Activated CD4-positive, alpha-beta T cell treated with anti-CD3 and anti-CD28 coated beads, Interleukin-2, amount 50 U/mL, for 1 hour (primary cell): Measurements from ENCODE around the gene IGSF3.
"Not testable (repeated sequence)": the region's sequence is repeated elsewhere in the genome, so short reads cannot be mapped to it uniquely, and the experiment has no call there.

Source experiments
- DNase-seq: peaks from one replicate; pipeline ENCODE4 v3.0.0-alpha.2; 2020

The IGSF3 gene

DNA sequence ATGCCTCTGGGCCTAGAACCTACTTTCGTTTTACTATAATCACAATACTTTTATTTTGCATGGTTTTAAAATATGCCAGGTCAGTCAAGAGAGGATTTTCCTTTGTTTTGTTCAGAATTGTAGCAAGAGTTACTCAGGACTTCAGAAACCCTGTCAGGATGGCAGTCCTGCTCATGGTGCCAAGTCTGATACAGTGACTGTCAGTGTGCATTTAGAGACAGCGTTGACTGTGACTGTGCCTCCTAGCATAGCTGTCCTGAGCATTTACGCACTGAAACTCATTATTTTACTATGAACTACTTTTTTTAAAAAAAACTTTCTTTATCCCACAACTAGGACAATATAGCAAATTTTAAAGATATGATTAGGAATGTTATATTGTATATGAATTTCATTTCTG lies 73.6 kb downstream of the IGSF3 start:
- DNase-seq = not testable (repeated sequence)

DNA sequence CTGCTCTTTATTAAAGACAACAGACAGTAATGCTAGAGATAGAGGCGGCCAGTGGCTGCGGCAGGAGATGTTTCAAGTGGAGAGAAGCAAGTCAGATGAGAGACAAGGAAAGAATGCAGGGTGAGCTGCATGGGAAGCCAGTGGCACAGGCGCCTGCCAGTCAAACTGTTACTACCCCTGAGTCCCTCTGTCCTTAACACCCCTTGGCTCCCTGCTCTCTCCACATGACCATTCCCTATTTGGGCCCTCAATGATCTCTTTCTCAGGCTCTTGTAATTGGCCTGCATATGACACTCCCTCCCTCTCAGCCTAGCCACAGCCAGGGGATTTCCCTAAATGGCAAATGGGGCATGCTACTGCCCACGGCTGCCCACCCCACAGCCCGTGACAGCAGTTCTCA lies 74.1 kb downstream of the IGSF3 start:
- DNase-seq = not testable (repeated sequence)

DNA sequence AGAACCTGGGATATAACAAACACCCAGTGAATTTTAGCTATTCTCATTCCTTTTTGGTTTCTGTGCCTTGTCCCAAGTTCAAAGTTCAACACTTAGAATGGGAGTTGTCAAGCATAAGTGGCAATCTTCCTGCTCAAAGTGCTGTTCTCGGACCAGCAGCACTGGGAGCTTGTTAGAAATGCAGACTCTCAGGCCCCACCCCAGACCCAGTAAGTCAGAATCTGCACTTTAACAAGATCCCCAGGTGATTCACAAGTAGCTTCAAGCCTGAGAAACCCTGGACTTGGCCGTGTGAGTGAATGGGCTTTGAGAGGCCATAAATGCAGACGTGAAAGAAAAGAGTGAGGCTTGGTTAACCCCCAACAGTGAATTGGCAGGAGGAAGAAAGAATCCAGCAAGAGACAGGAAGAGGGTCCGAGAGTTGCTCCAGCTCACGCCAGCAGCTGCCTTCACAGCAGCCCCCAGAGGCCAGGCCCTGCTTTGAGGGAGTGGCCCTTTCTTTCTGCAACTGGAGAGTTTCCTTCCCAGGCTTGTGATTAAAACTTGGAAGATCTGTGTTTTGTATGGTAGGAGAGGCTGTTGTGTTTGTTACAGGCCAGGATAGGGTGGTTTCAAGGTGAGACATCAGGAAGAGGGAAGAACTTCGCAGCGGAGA lies 75.5 kb downstream of the IGSF3 start:
- DNase-seq = not testable (repeated sequence)

DNA sequence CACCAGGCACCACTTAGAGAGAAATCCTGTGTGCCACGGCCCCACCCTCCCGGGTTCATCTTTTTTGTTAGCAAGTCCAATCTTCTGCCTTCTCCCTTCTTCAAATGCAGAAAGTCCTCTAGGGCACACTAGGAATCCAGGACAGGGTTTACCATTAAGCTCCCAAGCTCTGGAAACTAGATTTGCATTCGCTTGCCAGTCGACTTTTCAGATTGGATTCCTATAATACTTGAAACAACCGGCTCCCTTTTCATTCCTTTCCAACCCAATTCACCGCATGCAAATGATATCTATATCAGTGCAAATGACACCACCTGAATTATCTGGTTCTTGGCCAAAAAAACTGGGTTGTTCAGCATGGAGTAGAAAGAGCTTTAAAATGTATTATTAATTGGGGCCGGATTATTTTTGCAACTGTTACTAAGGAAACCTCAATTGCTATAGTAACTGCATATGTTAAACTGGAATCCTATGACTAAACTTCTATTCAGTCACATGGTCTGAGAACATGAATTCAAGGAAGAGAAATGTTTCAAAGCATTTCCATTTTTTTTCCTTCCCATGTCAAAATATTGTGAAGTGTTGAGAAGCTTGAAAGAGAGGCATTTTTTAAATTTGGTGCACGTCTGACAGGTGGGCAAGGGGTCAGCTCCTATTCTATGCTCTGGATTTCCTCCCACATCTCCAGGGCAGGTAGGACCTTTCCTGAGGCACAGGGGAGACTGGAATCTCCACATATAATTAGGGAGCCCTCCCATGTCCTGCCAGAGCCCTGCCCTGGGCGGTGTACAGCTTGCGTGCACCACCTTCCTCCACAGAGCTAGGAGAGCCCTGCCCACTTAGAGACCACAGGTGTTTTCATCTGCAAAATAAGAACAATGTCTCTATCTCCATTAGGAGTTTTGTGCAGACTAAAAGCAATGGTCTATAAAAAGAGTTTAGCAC lies 76.3 kb downstream of the IGSF3 start:
- not testable (repeated sequence) for DNase-seq

DNA sequence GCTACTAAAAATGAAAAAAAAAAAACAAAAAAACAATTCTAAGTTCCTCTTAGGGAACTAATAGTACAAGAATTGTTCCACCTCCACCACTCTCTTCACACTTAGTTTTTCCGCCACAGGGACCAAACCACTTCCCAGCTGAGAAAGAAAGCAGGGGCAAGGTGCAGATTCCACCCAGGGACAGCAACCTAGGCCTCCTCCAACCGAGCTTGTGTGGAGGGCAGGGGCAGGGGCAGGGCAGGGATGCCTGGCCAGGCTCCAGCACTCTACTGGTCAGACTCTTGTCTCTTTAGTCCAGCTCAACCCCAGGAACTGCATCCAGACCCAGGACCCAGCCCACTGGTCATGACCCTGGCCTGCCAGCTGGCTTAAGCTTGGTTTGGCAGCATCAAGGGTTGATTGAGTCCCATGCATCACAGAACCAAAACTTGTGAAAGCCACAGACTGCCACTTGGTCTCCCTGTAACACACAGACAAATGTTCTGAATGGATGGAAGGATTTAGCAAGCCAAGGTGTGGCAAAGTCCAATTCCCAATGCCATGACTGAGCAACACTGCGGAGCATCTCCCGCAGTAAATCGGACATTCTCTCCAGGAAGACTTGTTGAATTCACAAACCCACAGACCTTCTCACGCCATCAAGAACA lies 77.1 kb downstream of the IGSF3 start:
- DNase-seq = not testable (repeated sequence)

DNA sequence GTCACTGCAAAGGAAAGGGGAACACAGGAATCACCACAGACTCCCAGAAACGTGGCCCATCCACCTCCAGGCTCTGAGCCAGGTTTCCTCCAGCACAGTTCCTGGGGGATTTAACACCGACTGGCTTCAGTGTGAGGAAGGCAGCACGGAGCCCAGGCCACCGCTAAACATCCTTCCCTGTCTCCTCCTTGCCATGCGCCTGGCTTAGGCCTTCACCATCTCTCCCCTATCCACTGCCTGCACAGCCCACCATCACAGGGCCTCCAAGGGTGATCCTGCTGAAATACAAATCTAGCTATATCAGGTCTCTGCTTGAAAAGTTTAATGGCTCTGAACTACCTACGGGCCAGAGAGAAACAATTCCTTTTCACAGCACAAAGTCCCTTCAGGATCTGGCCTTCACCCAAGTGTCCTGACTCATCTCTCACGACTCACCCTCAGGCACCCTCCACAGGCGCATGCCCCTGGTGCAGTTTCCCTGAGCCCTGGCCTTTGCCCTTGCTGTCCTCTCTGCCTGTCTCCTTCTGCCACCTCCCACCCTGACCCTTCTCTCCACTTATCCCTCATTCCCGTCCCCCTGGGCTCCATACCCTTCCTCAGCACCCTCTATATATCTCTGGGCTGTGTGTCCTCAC lies 78.3 kb downstream of the IGSF3 start:
- not testable (repeated sequence) for DNase-seq

DNA sequence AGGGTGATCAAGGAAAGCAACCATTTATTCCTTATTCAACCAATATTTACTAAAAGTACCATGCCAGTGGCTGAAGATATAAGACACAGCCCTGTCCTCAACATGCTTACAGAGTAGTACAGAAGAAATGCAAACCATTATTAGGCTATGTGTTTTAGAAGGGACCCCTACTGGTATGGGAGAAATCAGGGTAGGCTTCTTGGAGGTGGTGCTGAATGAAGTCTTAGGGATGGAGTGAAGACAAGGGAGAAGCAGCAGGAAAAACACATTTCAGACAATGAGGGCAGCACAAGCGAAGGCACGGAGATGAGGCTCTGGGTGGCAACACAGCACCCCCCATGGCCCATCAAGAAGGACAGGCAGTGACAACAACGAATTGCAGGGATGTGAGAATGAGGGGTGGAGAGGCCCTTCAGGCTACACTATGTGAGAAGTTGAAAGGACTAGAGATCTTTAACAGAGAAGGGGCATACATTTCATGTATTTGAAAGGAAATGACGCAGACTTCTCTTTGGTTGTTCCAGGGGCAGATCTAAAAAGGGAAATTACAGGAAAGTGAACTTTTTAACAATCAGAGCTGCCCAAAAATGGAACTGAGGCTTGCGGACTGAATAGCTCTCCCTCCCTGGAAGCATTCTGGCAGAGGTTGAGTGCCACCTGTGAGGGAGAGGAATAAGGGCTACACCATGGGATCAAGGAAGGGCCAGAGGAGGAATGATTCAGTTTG lies 79.9 kb downstream of the IGSF3 start:
- no peak for DNase-seq

DNA sequence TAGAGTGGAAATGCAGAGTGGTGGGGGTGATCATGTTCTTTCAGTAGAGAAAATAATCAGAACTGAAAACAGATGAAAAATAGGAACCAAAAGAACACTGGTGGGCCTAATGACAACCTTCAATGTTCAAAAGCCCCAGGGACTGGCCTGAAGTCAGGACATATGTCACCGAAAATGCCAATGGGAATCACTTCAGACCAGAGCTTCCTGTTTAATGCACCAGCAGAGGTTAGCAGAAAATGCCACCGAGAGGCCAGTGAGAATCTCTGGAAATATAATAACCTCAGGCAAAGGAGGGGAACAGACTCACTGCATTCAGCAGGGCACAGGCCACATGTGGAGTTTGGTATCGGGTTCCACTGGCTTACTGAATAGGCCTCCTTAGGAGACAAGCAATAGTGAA lies 80.8 kb downstream of the IGSF3 start:
- DNase-seq = no peak

DNA sequence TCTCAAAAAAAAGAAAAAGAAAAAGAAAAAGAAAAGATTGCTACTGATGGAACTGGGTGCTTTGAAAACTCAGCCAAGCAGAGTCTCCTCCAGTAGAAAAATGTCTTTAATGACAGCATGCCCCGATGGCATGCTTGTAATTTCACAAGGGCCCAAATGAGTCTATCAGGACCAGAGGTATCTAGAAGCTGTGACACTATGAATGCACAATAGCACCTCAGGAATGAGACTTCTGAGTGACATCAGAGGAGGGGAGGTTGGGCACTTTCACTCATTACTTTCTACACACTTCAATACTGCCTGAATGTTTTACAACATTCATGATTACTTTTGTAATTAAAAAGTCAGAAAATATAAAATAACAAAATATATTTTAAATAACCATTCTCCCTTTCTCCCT lies 81.6 kb downstream of the IGSF3 start:
- DNase-seq = no peak

DNA sequence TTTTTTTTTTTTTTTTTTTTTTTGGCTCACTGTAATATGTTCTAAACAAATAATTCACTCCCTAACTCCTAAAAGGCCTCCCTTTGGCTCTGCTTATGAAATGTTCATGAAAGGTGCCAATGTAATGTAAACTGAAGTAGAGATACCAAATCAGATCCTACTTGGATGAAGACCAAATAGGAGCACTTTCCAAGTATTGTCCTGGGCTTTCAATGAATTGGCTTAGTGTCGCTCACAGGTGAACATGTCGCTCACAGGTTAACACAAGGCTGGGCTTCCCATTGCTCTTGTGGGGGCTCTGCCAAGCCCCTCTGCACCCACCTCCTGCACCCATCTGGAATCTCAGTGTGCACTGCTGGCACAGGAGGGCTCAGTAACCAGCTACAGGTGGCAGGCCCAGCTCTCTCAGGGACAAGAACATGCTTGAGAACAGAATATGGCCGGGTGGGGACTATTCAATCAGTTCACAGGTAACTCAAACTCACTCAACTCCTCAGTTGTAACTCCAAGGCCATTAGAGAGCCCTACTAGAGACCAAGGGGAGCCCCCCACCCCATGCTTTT lies 86.1 kb downstream of the IGSF3 start:
- no peak for DNase-seq

DNA sequence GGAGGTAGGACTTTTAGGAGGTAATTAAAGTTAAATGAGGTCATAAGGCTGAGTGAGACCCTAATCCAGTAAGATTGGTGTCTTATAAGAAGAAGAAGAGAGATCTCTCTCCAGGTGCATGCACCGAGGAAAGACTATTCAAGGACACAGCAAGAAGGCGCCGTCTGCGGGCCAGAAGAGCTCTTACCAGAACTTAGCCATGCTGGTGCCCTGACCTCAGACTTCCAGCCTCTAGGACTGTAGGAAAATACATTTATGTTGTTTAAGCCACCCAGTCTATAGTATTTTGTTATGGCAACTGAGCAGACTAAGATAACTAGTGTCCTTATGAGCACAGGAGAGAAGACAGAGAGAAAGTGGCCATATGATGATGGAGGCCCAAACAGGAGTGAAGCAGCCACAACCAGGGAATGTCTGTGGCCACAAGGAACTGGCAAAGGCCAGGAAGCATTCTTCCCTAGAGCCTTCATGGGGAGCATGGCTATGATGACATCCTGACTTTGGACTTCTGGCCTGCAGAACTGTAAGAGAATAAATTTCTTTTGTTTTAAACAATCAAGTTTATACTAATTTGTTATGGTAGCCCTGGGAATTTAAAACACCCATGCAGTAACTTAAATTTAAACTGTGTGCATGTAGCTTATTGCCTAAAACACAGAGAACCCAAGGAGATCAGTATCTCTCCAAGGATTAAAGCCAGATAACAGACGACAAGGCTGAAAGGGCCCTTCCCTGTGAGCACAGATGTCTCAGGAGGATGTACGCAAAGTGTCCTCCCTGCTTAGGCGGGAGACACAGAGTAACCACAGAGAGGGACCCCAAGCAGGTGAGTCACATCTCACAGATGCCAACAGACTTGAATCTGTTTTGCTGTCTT lies 86.8 kb downstream of the IGSF3 start:
- no peak for DNase-seq

DNA sequence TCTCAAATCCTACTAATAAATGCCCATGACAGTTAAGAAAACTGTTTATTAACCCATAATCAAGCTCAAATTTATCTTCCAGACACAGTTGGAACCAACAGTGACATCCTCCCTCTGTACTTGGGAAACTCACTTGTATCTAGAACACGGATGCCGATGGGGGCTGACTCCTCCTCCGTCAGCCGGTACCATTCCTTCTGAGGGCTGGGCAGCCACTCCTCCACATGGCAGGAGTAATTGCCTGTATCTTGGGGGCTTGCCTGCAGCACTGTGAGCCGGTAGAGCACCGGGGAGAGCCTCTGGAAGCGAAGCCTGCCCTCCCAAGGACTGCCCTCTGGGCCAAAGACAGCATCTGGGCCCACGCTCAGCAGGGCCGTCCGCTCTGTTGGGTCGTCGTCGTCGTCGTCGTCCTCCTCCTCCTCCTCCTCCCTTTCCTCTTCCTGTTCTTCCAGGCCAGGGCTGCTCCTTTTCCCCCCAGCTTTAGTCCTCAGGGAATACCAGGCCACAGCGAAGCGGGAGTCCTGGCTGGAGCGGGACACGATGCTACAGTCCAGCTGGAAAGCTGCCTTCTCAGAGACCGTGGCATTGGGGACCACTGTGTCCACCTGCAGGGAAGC lies 88.2 kb downstream of the IGSF3 start:
- no peak for DNase-seq

DNA sequence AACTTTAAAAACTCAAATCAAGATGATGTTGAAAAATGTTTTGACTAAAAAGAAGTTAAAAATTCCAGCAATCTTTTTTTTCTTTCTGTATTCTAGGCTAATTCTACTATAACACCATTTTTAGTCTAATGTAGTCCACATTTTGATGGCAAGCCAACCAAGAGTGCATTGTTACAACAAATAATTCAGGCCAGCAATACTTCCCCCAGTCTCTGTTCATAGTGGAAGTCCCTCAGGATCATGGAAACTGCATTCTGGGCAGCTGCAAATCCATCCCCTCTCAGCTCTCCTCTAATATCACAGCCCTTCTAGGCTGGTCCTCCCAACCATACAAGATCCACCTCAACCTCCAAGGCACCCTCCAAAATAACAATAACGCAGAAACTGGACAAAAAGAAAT lies 89.0 kb downstream of the IGSF3 start:
- DNase-seq = no peak

DNA sequence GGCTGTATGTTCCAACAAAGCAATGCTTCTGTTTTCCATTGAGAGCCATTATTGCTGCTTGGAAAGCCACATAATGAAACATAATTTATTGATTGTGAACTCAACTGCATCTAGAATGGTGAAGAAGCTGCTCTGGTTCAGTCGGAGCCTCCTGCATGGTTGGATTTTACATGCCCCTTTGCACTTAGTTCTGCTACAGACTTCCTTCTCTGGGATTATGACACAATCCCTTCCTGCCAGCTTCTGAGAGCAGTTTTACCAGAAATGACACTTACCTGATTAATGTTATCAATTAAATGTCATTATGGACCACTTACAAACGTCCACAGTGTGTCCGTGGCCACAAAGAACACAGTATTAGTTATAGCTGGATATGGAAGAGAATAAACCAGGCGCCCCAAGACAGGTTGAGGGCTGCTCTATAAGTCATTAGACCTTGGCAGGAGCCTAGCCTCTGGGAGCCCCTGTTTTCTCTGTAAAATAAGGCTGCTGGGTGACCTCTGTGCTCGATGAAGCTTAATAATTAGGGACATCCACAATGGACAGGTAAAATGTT lies 89.7 kb downstream of the IGSF3 start:
- no peak for DNase-seq

DNA sequence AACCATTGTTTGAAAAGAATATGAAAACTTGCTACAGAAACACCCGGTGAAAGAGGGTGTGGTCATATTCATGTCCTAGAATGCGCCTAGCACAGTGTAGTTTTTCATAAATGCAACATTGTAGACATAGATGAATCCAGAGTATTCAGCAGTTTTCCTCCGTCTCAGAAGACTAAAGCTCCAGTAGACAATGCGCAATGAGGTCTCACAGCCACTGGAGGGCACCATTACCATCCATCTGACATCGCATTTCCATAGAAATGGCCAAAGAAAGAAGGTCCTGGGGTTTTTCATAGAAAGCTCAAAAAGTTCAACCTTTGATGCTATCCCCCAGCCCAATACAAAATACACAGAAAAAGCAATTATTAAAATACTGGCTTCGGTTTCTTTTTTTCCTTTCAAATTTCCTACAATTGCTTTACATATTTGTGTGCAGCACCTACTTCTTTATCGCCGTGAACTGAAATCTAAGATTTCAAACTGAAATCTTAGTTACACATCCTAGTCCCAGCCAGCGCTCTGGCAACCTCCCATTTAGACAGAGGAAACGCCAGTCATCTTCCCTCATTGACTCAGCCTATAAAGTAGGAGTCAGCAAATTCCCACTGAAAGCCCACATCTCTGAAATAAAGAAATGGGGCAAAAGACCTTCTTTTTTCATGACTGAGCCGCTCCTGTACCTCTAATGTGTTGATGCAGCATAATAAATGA lies 92.8 kb downstream of the IGSF3 start:
- peak; percentile 55 for DNase-seq

DNA sequence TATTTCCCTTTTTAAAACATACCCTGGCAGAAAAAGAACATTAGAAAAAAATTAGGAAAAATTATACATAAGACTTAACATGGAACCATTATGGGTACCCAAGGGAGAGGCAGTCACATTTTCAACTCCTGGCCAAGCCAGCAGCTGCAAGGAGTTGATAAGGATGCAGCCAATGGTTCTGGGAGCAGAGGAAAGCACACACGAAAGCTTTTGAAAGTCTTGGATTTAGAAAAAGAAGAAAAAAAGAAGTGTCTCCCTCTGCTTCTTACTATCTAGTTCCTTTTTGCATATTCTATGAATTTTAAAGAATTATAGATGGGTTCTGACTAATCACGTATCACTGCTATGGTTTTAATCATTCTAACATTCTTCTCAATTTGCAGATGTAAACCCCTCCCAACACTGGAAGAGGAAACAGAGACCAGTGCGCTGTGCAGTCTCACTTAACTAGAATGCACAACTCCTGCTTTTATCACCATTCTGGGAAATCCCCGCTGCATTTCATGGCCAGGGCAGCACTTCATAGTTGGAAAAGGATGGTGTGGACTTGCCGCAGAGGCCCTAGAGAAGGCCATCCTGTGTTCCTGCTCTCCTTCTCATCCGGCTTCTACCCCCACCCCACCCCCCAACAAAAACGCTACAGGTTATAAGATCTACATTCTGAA lies 94.0 kb downstream of the IGSF3 start:
- DNase-seq = no peak

DNA sequence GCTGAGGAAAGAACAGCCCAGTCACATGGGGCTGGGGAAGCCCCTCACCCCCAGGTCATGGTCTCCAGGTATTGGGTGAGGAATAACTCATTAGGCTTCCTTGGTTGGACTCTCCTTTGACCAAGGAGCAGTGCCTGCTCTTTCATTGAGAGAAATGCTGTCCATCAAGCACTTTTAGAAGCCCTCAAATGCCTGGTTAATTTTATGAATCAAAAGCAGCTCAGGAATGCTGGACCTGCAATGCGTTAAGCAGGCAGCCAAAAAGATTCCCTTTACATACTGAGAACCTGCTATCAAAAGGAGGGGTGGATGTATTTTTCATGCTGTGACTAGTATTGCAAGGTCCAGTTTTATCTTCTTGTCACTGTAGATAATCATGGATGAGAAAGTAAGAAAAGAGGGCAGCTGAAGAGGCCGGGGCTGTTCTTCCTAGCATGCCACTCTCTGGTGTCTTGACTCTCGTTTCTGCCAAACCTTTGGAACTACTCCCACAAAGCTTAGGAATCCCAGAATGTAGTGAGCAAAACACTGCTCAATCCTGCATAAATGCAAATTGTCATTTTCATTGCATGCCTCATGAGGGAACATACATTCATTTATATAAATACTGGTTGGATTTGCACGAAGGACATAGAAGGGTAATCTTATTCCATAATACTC lies 94.6 kb downstream of the IGSF3 start:
- no peak for DNase-seq

DNA sequence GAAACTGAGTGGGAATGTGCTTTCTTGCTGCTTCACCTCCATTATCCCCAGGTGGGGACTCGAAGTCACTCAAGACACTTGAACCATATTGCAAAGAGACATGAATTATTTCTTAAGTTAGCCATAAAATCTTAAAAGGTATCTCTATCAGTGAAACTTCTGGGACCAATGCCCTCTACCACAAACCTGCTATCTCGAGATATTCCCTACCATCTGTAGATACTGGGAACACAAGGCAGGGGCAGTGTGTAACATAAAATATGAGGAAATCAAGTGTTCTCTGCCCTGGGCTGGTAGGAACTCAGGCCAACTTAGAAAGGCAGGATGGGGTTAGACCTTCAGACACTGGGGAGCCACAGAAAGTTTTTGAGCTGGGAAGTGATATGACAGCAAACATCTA lies 95.4 kb downstream of the IGSF3 start:
- DNase-seq = no peak
